ENCODE measurements around the gene ASPM. TPM values are rescaled to one million over a fixed set of nuclear protein-coding genes. Genes with fewer than 3 reads are reported as not detected.

ASPM gene
- total and polyA plus RNA-seq, 12 donors: 0.04 to 4.0 (median 0.40) TPM

DNA sequence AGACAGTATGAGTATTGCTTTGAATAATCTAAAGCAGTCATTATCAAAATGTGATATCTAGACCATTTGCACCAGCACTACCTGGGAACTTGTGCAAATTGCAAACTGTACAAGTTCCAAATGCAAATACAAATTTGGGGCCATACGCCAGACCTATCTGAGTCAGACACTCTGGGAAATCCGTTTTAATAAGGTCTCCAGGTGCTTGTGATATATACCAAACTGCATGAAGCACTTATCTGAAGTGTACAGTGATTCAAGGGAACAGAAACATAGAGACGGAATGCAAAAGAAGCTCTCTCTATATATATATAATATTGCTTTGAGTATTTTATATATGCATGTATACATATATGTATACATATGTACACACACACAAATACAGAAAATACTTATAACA is 36.2 kb upstream of the ASPM start:
- no peak for ATAC-seq
- WGBS, 2 donors: 57 to 68% methylated on average over 3 of the region's 3 CpGs
- intact Hi-C loops (cut with DNase I): loop anchor here in 7 of 10 donors (5.0 to 10.0 kb wide), 3 partner anchors 40 to 175 kb away; no protein-coding TSS in a partner anchor
- peaks cover 0 to 6% (median 0%) of the 10 kb centered on the region in 9 donors for H3K4me1 ChIP-seq
- H3K9me3 ChIP-seq: peaks cover 0 to 3% (median 0%) of the 10 kb centered on the region in 11 donors
- no peaks in the 10 kb centered on the region for H3K27me3 ChIP-seq
- DNase-seq: no peak
- H3K4me3 ChIP-seq: no peak overlapping the region
- TF ChIP-seq, protein P1, sequence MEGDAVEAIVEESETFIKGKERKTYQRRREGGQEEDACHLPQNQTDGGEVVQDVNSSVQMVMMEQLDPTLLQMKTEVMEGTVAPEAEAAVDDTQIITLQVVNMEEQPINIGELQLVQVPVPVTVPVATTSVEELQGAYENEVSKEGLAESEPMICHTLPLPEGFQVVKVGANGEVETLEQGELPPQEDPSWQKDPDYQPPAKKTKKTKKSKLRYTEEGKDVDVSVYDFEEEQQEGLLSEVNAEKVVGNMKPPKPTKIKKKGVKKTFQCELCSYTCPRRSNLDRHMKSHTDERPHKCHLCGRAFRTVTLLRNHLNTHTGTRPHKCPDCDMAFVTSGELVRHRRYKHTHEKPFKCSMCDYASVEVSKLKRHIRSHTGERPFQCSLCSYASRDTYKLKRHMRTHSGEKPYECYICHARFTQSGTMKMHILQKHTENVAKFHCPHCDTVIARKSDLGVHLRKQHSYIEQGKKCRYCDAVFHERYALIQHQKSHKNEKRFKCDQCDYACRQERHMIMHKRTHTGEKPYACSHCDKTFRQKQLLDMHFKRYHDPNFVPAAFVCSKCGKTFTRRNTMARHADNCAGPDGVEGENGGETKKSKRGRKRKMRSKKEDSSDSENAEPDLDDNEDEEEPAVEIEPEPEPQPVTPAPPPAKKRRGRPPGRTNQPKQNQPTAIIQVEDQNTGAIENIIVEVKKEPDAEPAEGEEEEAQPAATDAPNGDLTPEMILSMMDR (IDR thresholded peaks at IDR 0.05): no peak
- H3K36me3 ChIP-seq: peaks cover 0 to 100% (median 23%) of the 10 kb centered on the region in 9 donors
- H3K27ac ChIP-seq: no peak overlapping the region

DNA sequence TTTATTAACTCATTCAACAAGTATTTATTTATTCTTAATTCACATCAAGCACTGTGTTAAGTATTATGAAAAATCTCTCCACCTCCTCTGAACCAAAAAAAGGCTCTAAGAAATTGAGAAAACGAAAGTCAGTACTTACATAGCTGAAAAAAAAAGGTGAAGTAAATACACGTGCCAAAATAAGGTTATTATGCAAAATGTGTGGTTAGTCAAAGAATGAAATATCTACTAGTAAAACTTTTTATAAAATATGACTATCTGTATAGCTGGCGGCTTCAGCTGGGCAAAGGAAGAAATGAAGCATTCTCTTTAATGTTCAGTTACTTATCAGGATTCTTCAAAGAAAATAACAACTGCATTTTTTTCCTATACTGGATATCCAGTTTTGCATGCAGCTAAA is 35.5 kb upstream of the ASPM start:
- peaks cover 0 to 100% (median 23%) of the 10 kb centered on the region in 9 donors for H3K36me3 ChIP-seq

GRCh38 chr1:197180252-197180878 is 33.9 kb upstream of the ASPM start:
- peaks cover 0 to 6% (median 0%) of the 10 kb centered on the region in 9 donors for H3K4me1 ChIP-seq
- peak in 4 of 8 donors; percentile 35 to 55 (median 48) for ATAC-seq
- H3K4me3 ChIP-seq: no peak overlapping the region
- WGBS, 2 donors: 43 to 53% methylated on average over 3 of the region's 3 CpGs
- H3K9me3 ChIP-seq: no peaks in the 10 kb centered on the region
- peaks cover 0 to 100% (median 20%) of the 10 kb centered on the region in 9 donors for H3K36me3 ChIP-seq
- no peak for DNase-seq
- intact Hi-C loops (cut with DNase I): loop anchor here in 8 of 10 donors (2.0 to 10.0 kb wide), 4 partner anchors 42 to 177 kb away; no protein-coding TSS in a partner anchor
- no peaks in the 10 kb centered on the region for H3K27me3 ChIP-seq
- TF ChIP-seq, protein P1 (IDR thresholded peaks at IDR 0.05): peak; percentile 39 to 81 (median 67)
- no peak overlapping the region for H3K27ac ChIP-seq

More for the DNA sequence above, 35.5 kb upstream of the ASPM start:
- WGBS, 2 donors: 79 to 81% methylated on average over 3 of the region's 3 CpGs
- H3K4me1 ChIP-seq: peaks cover 0 to 6% (median 0%) of the 10 kb centered on the region in 9 donors
- H3K27me3 ChIP-seq: no peaks in the 10 kb centered on the region
- H3K27ac ChIP-seq: no peak overlapping the region
- intact Hi-C loops (cut with DNase I): loop anchor here in 8 of 10 donors (2.0 to 10.0 kb wide), 4 partner anchors 40 to 175 kb away; no protein-coding TSS in a partner anchor
- DNase-seq: no peak
- no peak for ATAC-seq
- peaks cover 0 to 3% (median 0%) of the 10 kb centered on the region in 11 donors for H3K9me3 ChIP-seq
- TF ChIP-seq, protein P1 (IDR thresholded peaks at IDR 0.05): no peak
- H3K4me3 ChIP-seq: no peak overlapping the region

GRCh38 chr1:197178998-197179397 is 32.5 kb upstream of the ASPM start:
- no peak for DNase-seq
- no peak overlapping the region for H3K27ac ChIP-seq
- H3K36me3 ChIP-seq: peaks cover 0 to 100% (median 19%) of the 10 kb centered on the region in 9 donors
- no peaks in the 10 kb centered on the region for H3K9me3 ChIP-seq
- TF ChIP-seq, protein P1 (IDR thresholded peaks at IDR 0.05): peak in 1 of 9 donors; percentile 10
- intact Hi-C loops (cut with DNase I): no loop called here
- ATAC-seq: no peak
- peaks cover 0 to 6% (median 0%) of the 10 kb centered on the region in 9 donors for H3K4me1 ChIP-seq
- H3K27me3 ChIP-seq: no peaks in the 10 kb centered on the region
- H3K4me3 ChIP-seq: no peak overlapping the region
- 35 to 61% methylated on average over 1 of the region's 1 CpG for WGBS, 2 donors

Measured in heart right ventricle (tissue), 16 donors.